GM12874 (cell line): ENCODE results near the gene HOXD12.

Source experiments
- CTCF ChIP-seq: IDR thresholded peaks from 2 replicates; pipeline ENCODE4 v1.5.1; 2011; ENCODE audit warnings: low read depth, mild to moderate bottlenecking, control low read depth, low read length, moderate library complexity; ENCODE audit not compliant: insufficient read depth

Gene HOXD12

GRCh38 chr2:176102309-176102866 lies 2.8 kb downstream of the HOXD12 start:
- no peak for TF ChIP-seq CTCF

GRCh38 chr2:176103194-176103593 lies 3.6 kb downstream of the HOXD12 start:
- no peak for TF ChIP-seq CTCF

GRCh38 chr2:176103742-176104315 lies 4.2 kb downstream of the HOXD12 start:
- TF ChIP-seq CTCF, result no peak

GRCh38 chr2:176104316-176105077 lies 4.9 kb downstream of the HOXD12 start:
- TF ChIP-seq CTCF, result no peak

GRCh38 chr2:176105078-176105729 lies 5.6 kb downstream of the HOXD12 start:
- TF ChIP-seq CTCF, result no peak

GRCh38 chr2:176105730-176106580 lies 6.4 kb downstream of the HOXD12 start:
- no peak for TF ChIP-seq CTCF
